ENCODE measurements around the gene PPP2R3B.

The PPP2R3B gene

GRCh38 chrX:337331-337831 lies 49.3 kb downstream of the PPP2R3B start:
- DNase-seq (ENCODE audit: low spot score) = no peak
- in situ Hi-C loops (cut with MboI; ENCODE audit: low pct_unique_long_range_greater_than_20kb, low sequenced_read_pairs, unreplicated experiment) = no loop called here
- no peak for TF ChIP-seq CTCF (IDR thresholded peaks at IDR 0.05; ENCODE audit: extremely low read depth, insufficient read depth, missing control alignments)

- DNase-seq (ENCODE audit: low spot score) = no peak
- in situ Hi-C loops (cut with MboI; ENCODE audit: low pct_unique_long_range_greater_than_20kb, low sequenced_read_pairs, unreplicated experiment) = no loop called here
- TF ChIP-seq CTCF (IDR thresholded peaks at IDR 0.05; ENCODE audit: extremely low read depth, insufficient read depth, missing control alignments) = no peak
These were observed 50.5 kb downstream of the PPP2R3B start for GRCh38 chrX:336227-336626.

- in situ Hi-C loops (cut with MboI; ENCODE audit: low pct_unique_long_range_greater_than_20kb, low sequenced_read_pairs, unreplicated experiment) = no loop called here
- no peak for DNase-seq (ENCODE audit: low spot score)
- TF ChIP-seq CTCF (IDR thresholded peaks at IDR 0.05; ENCODE audit: extremely low read depth, insufficient read depth, missing control alignments) = no peak
These were observed 51.0 kb downstream of the PPP2R3B start for GRCh38 chrX:335758-336155.

GRCh38 chrX:334971-335757 lies 51.5 kb downstream of the PPP2R3B start:
- DNase-seq (ENCODE audit: low spot score) = no peak
- no peak for TF ChIP-seq CTCF (IDR thresholded peaks at IDR 0.05; ENCODE audit: extremely low read depth, insufficient read depth, missing control alignments)
- in situ Hi-C loops (cut with MboI; ENCODE audit: low pct_unique_long_range_greater_than_20kb, low sequenced_read_pairs, unreplicated experiment) = no loop called here

- no peak for DNase-seq (ENCODE audit: low spot score)
- TF ChIP-seq CTCF (IDR thresholded peaks at IDR 0.05; ENCODE audit: extremely low read depth, insufficient read depth, missing control alignments) = no peak
- in situ Hi-C loops (cut with MboI; ENCODE audit: low pct_unique_long_range_greater_than_20kb, low sequenced_read_pairs, unreplicated experiment) = no loop called here
These were observed 52.3 kb downstream of the PPP2R3B start for GRCh38 chrX:334331-334891.

- DNase-seq (ENCODE audit: low spot score) = no peak
- TF ChIP-seq CTCF (IDR thresholded peaks at IDR 0.05; ENCODE audit: extremely low read depth, insufficient read depth, missing control alignments) = no peak
- in situ Hi-C loops (cut with MboI; ENCODE audit: low pct_unique_long_range_greater_than_20kb, low sequenced_read_pairs, unreplicated experiment) = no loop called here
These were observed 52.9 kb downstream of the PPP2R3B start for GRCh38 chrX:333611-334311.
